GM23338 (cell line): ENCODE measurements around the gene TARP.
A peak's percentile ranks its signal among the peaks of the same experiment; 100 is the strongest.
"Not testable (repeated sequence)": the region's sequence is repeated elsewhere in the genome, so short reads cannot be mapped to it uniquely, and the experiment has no call there.

ENCODE experiments used
- ATAC-seq: fragments of 200-7000 bp; cut with Tn5 transposase; 3 replicates; pipeline ENCODE4 v1.9.1; 2020
- DNase-seq: peaks from one replicate; pipeline ENCODE4 v3.0.0-alpha.2; 2015; ENCODE audit warnings: low spot score
- H2AFZ ChIP-seq: fragments of 200-600 bp; sonication (generic); 2 replicates; pipeline ENCODE4 v1.8.0; 2016; ENCODE audit warnings: antibody characterized with exemption, mild to moderate bottlenecking, moderate library complexity
- H3F3A ChIP-seq: fragments of 200-600 bp; sonication (generic); replicated peaks from 2 replicates; pipeline ENCODE4 v1.8.0; 2017; ENCODE audit warnings: antibody characterized with exemption, mixed run types, low read depth
- H3K27ac ChIP-seq: fragments of 200-600 bp; sonication (generic); 2 replicates; pipeline ENCODE4 v1.6.1; 2016; ENCODE audit warnings: low read depth
- H3K27me3 ChIP-seq: fragments of 200-600 bp; sonication (generic); 2 replicates; pipeline ENCODE4 v1.8.0; 2016; ENCODE audit warnings: mild to moderate bottlenecking, mixed run types, moderate library complexity; ENCODE audit not compliant: insufficient read depth
- H3K36me3 ChIP-seq: fragments of 200-600 bp; sonication (generic); 2 replicates; pipeline ENCODE4 v1.8.0; 2016; ENCODE audit warnings: mild to moderate bottlenecking; ENCODE audit not compliant: insufficient read depth
- H3K4me1 ChIP-seq: fragments of 200-600 bp; sonication (generic); 2 replicates; pipeline ENCODE4 v1.8.0; 2016; ENCODE audit warnings: mild to moderate bottlenecking, moderate library complexity; ENCODE audit not compliant: insufficient read depth
- H3K4me2 ChIP-seq: fragments of 200-600 bp; sonication (generic); 2 replicates; pipeline ENCODE4 v1.7.1; 2017; ENCODE audit warnings: mixed run types
- H3K4me3 ChIP-seq: fragments of 200-600 bp; sonication (generic); 2 replicates; pipeline ENCODE4 v1.6.1; 2016; ENCODE audit warnings: mixed run types
- H3K79me2 ChIP-seq: fragments of 200-600 bp; sonication (generic); replicated peaks from 2 replicates; pipeline ENCODE4 v1.8.0; 2017; ENCODE audit warnings: mild to moderate bottlenecking; ENCODE audit not compliant: insufficient read depth
- H3K9me2 ChIP-seq: fragments of 200-600 bp; sonication (generic); 2 replicates; pipeline ENCODE4 v1.8.0; 2017; ENCODE audit not compliant: insufficient read depth
- H4K20me1 ChIP-seq: fragments of 200-600 bp; sonication (generic); replicated peaks from 2 replicates; pipeline ENCODE4 v1.8.0; 2017; ENCODE audit warnings: mild to moderate bottlenecking; ENCODE audit not compliant: insufficient read depth
- H3K27ac Mint-ChIP-seq: 2 replicates; pipeline ENCODE4 v1.8.0; 2020; ENCODE audit warnings: inconsistent platforms, mild to moderate bottlenecking, moderate library complexity, mixed read lengths
- H3K27me3 Mint-ChIP-seq: 3 replicates; pipeline ENCODE4 v1.8.0; 2022; ENCODE audit warnings: low read depth, mild to moderate bottlenecking, moderate library complexity, mixed read lengths, inconsistent platforms; ENCODE audit not compliant: insufficient read depth, poor library complexity
- H3K36me3 Mint-ChIP-seq: 3 replicates; pipeline ENCODE4 v1.8.0; 2021; ENCODE audit warnings: low read depth, mild to moderate bottlenecking, inconsistent platforms, moderate library complexity, mixed read lengths
- H3K4me1 Mint-ChIP-seq: 3 replicates; pipeline ENCODE4 v1.8.0; 2020; ENCODE audit warnings: mild to moderate bottlenecking, inconsistent platforms, mixed read lengths
- H3K4me3 Mint-ChIP-seq: 3 replicates; pipeline ENCODE4 v1.8.0; 2021; ENCODE audit warnings: moderate library complexity, mild to moderate bottlenecking, inconsistent platforms, mixed read lengths
- H3K9me3 Mint-ChIP-seq: 3 replicates; pipeline ENCODE4 v1.8.0; 2020; ENCODE audit warnings: moderate library complexity, mild to moderate bottlenecking, inconsistent platforms, mixed read lengths
- EZH2phosphoT487 ChIP-seq: fragments of 200-600 bp; sonication (generic); IDR thresholded peaks from one replicate; pipeline ENCODE4 v1.8.1; 2018; ENCODE audit warnings: antibody characterized with exemption; ENCODE audit not compliant: unreplicated experiment
- STAT1 ChIP-seq: IDR thresholded peaks from one replicate; pipeline ENCODE4 v1.6.1; 2016; ENCODE audit warnings: antibody characterized with exemption; ENCODE audit not compliant: unreplicated experiment
- ZNF114 ChIP-seq: fragments of 250-450 bp; sonication (Bioruptor Pico); IDR thresholded peaks from 2 replicates; pipeline ENCODE4 v1.5.0; 2020; ENCODE audit warnings: mild to moderate bottlenecking, moderate library complexity

The TARP gene

DNA sequence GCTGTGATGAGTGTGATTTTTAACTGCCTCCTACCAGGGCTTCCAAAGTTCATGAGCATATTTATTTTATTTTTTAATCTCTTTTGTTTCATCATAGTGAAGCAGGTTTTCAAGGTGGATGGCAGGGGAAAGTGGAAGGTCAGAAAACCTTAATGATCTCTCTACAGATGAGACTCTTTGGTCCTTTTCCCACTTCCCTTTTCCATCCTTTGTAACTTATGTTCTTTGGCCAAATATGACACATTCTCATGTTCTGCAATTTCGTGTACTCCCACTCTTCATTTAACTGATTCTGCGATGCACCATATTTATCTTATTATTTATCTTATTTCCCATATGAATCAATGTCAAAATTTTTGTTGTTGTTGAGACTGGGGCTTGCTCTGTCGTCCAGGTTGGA lies 7.5 kb downstream of the TARP start:
- not testable (repeated sequence) for H3K27ac Mint-ChIP-seq, H3F3A ChIP-seq, H3K4me1 ChIP-seq, H3K4me3 ChIP-seq, H2AFZ ChIP-seq, H3K36me3 Mint-ChIP-seq, H3K9me3 Mint-ChIP-seq, H3K27me3 ChIP-seq, H3K36me3 ChIP-seq, H3K9me2 ChIP-seq, H3K27ac ChIP-seq, H3K79me2 ChIP-seq, DNase-seq, H4K20me1 ChIP-seq, H3K4me1 Mint-ChIP-seq, ATAC-seq, H3K4me2 ChIP-seq, H3K27me3 Mint-ChIP-seq, H3K4me3 Mint-ChIP-seq

DNA sequence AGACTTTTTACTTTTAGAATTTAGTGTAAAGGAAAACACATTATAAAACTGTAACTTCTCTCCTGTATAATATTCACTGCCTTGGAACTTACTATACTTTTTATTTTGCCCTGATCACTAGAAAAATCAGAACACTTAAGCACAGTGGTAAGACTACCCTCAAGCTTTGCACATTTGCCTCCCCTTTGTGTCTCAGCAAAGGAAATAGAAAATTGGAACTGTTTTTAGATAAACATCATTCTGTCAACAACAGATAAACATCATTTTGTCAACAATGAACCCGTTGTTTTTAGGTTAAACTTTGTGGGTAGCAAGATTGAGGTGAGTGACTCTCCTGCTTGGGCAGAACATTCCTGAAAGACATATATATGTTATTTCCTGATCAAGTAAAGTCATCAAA lies 8.8 kb downstream of the TARP start:
- not testable (repeated sequence) for H3K27me3 ChIP-seq, ATAC-seq, H3K36me3 Mint-ChIP-seq, H4K20me1 ChIP-seq, H3K79me2 ChIP-seq, H3K4me3 ChIP-seq, H3K36me3 ChIP-seq, H3K27me3 Mint-ChIP-seq, H3K4me2 ChIP-seq, H3K4me1 ChIP-seq, H3K27ac ChIP-seq, DNase-seq, H3K4me1 Mint-ChIP-seq, H3K27ac Mint-ChIP-seq, H3K4me3 Mint-ChIP-seq, H2AFZ ChIP-seq, H3F3A ChIP-seq, H3K9me2 ChIP-seq, H3K9me3 Mint-ChIP-seq

DNA sequence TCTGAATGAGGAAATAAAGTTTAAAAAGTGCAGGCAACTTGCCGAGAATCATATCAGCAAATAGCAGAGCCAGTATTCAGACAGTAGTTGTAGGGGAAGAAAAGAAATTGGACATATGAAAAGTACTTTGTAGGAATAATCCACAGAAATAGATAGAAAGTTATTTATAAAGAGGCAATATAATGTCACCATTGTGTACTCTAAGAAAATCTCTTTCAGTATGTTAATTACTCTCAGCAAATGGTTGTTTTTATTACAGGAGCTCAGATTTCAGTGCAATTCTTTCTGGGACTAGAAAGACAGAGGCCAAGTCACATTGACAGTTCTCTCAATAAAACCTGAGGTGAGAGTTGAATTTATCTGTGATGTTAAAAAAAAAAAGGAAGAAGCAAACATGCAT lies 10.2 kb downstream of the TARP start:
- not testable (repeated sequence) for DNase-seq, H3K27me3 Mint-ChIP-seq, H3K36me3 ChIP-seq, ATAC-seq, H3F3A ChIP-seq, H3K36me3 Mint-ChIP-seq, H3K9me2 ChIP-seq, H3K9me3 Mint-ChIP-seq, H3K4me1 ChIP-seq, H3K4me2 ChIP-seq, H2AFZ ChIP-seq, H3K4me1 Mint-ChIP-seq, H3K79me2 ChIP-seq, H3K27me3 ChIP-seq, H3K4me3 Mint-ChIP-seq, H3K27ac Mint-ChIP-seq, H4K20me1 ChIP-seq, H3K27ac ChIP-seq, H3K4me3 ChIP-seq

DNA sequence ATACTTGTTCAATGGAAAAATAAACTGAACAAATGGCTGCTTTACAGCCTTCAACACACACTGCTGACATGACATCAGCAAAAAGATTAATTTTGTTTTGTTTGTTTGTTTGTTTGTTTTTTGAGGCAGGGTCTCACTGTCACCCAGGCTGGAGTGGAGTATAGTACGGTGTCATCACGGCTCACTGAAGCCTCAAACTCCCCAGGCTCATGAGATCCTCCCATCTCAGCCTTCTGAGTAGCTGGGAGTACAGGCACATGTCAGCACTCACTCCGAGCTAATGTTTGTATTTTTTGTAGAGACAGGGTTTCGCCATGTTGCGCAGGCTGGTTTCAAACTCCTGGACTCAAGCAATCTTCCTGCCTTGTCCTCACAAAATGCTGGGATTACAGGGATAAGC lies 10.9 kb downstream of the TARP start:
- H3K9me2 ChIP-seq = no peaks in the 10 kb centered on the region
- no peaks in the 10 kb centered on the region for H4K20me1 ChIP-seq
- ATAC-seq (no peak), DNase-seq (no peak)
- Mint-ChIP-seq H3K9me3 (no peaks in the 10 kb centered on the region), H3K4me3 (no peak overlapping the region), H3K36me3 (no peaks in the 10 kb centered on the region), H3K27me3 (peaks cover 1% of the 10 kb centered on the region), H3K4me1 (no peaks in the 10 kb centered on the region; the same call in 1 of the 3 replicates), H3K27ac (0 out of 2 replicates have a peak overlapping the region, but pooled peaks have one; percentile 36)
- no peaks in the 10 kb centered on the region for H3K27me3 ChIP-seq
- no peaks in the 10 kb centered on the region for H3K36me3 ChIP-seq
- TF ChIP-seq ZNF114 (CRISPR knock-in tag) (no peak), EZH2phosphoT487 (no peak), STAT1 (no peak)
- no peak overlapping the region for H3K4me2 ChIP-seq
- H3K4me1 ChIP-seq = no peaks in the 10 kb centered on the region
- no peak overlapping the region for H3K4me3 ChIP-seq
- H3K79me2 ChIP-seq = no peaks in the 10 kb centered on the region
- no peak overlapping the region for H3K27ac ChIP-seq
- no peaks in the 10 kb centered on the region for H3F3A ChIP-seq
- H2AFZ ChIP-seq = no peak overlapping the region

DNA sequence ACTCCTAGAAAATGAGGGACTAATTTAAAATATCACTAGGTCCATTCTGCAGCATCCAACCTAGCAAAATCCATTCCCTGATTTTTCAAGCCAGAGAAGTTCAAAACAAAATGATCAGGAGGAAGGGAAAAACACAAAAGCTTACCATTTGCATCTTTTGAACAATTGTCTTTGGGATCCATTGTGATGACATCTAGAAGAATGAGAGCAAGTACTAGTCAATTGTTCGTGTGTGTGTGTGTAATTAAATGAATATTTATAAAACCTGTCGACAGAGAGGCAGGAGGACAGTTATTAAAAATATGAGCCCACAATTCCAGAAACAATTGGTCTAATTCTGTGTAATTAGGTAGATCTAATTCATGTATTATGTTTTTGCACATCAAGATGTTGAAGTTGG lies 11.4 kb downstream of the TARP start:
- H3K9me3 Mint-ChIP-seq, H3K4me1 ChIP-seq, H3K4me2 ChIP-seq, H3K79me2 ChIP-seq, H3K4me3 ChIP-seq, H2AFZ ChIP-seq, DNase-seq, ATAC-seq, H3K36me3 Mint-ChIP-seq, H3K27me3 Mint-ChIP-seq, H3K36me3 ChIP-seq, H3K27ac ChIP-seq, H3K27me3 ChIP-seq, H3K4me3 Mint-ChIP-seq, H4K20me1 ChIP-seq, H3F3A ChIP-seq, H3K4me1 Mint-ChIP-seq, H3K27ac Mint-ChIP-seq, H3K9me2 ChIP-seq: not testable (repeated sequence)

DNA sequence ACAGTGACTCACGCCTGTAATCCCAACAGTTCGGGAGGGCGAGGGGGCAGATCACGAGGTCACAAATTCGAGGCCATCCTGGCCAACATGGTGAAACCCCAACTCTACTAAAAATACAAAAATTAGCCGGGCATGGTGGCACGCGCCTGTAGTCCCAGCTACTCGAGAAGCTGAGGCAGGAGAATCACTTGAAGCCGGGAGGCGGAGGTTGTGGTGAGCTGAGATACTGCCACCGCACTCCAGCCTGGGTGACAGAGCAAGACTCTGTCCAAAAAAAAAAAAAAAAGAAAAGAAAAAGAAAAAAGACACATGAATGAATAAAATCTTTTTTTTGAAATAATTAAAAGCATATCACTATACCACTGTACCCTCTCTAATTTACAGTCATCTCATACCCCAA lies 11.8 kb downstream of the TARP start:
- not testable (repeated sequence) for DNase-seq

More for the DNA sequence above, 11.8 kb downstream of the TARP start:
- H3K79me2 ChIP-seq, H3K4me1 ChIP-seq, H3K4me3 ChIP-seq, H3K36me3 ChIP-seq, H3F3A ChIP-seq, H3K27ac ChIP-seq, H3K9me2 ChIP-seq, H3K4me2 ChIP-seq, H4K20me1 ChIP-seq, H3K4me3 Mint-ChIP-seq, H2AFZ ChIP-seq, H3K4me1 Mint-ChIP-seq, H3K27ac Mint-ChIP-seq, ATAC-seq, H3K9me3 Mint-ChIP-seq, H3K27me3 Mint-ChIP-seq, H3K27me3 ChIP-seq, H3K36me3 Mint-ChIP-seq: not testable (repeated sequence)
